ENCODE data around the gene PADI2. TPM values are rescaled to one million over a fixed set of nuclear protein-coding genes. Genes with fewer than 3 reads are reported as not detected.

Gene PADI2
- total and polyA plus RNA-seq, 2 experiments from 2014 or later, result 1.7 to 4.3 TPM

GRCh38 chr1:17120962-17121837 is 1.9 kb upstream of the PADI2 start:
- H3K4me2 ChIP-seq, result no peak overlapping the region
- peak; percentile 40 for DNase-seq (ENCODE audit: low spot score)

More at GRCh38 chr1:17120962-17121837, 1.9 kb upstream of the PADI2 start:
- Mint-ChIP-seq H3K36me3 (ENCODE audit: low read depth) (no peaks in the 10 kb centered on the region), H3K4me1 (peaks cover 33% of the 10 kb centered on the region), H3K4me3 (no peak overlapping the region), H3K27me3 (ENCODE audit: insufficient read depth, low read depth, poor library complexity) (peaks cover 29% of the 10 kb centered on the region), H3K9me3 (no peaks in the 10 kb centered on the region), H3K27ac (no peak overlapping the region)
- H2AFZ ChIP-seq, result no peak overlapping the region
- H3K27me3 ChIP-seq (ENCODE audit: insufficient read depth), result peaks cover 27% of the 10 kb centered on the region
- peaks cover 6% of the 10 kb centered on the region; the same call in 1 of the 2 replicates for H3K4me1 ChIP-seq (ENCODE audit: insufficient read depth)
- no peaks in the 10 kb centered on the region; the same call in 1 of the 2 replicates for H4K20me1 ChIP-seq (replicated peaks; ENCODE audit: insufficient read depth)
- H3F3A ChIP-seq (replicated peaks; ENCODE audit: low read depth), result peaks cover 3% of the 10 kb centered on the region; the same call in 1 of the 2 replicates
- no peaks in the 10 kb centered on the region for H3K36me3 ChIP-seq (ENCODE audit: insufficient read depth)
- H3K79me2 ChIP-seq (replicated peaks; ENCODE audit: insufficient read depth), result no peaks in the 10 kb centered on the region
- no peak for ATAC-seq
- no peaks in the 10 kb centered on the region for H3K9me2 ChIP-seq (ENCODE audit: insufficient read depth)
- H3K27ac ChIP-seq (ENCODE audit: low read depth), result no peak overlapping the region
- TF ChIP-seq EZH2phosphoT487 (IDR thresholded peaks at IDR 0.05; ENCODE audit: unreplicated experiment), result no peak
- no peak for TF ChIP-seq ETS1 (IDR thresholded peaks at IDR 0.05)
- TF ChIP-seq EZH2 (IDR thresholded peaks at IDR 0.05; ENCODE audit: low read depth, unreplicated experiment), result no peak
- no peak for TF ChIP-seq STAT1 (IDR thresholded peaks at IDR 0.05; ENCODE audit: unreplicated experiment)
- no peak for TF ChIP-seq ZNF331 (CRISPR knock-in tag; IDR thresholded peaks at IDR 0.05; ENCODE audit: low read depth)
- no peak for TF ChIP-seq CREB1 (CRISPR knock-in tag; IDR thresholded peaks at IDR 0.05; ENCODE audit: low read depth)
- no peak for TF ChIP-seq JUNB (IDR thresholded peaks at IDR 0.05; ENCODE audit: unreplicated experiment)
- no peak for TF ChIP-seq POLR2AphosphoS5 (IDR thresholded peaks at IDR 0.05; ENCODE audit: low read depth)
- no peak for TF ChIP-seq REST (IDR thresholded peaks at IDR 0.05; ENCODE audit: unreplicated experiment)
- TF ChIP-seq CTCF (conservative IDR thresholded peaks at IDR 0.05; ENCODE audit: low read depth in 2 of 2), result no peak; a peak in 2 of 4 replicates
- no peak for TF ChIP-seq ZNF462 (CRISPR knock-in tag; IDR thresholded peaks at IDR 0.05)
- no peak for TF ChIP-seq ZNF114 (CRISPR knock-in tag; IDR thresholded peaks at IDR 0.05)
- TF ChIP-seq NANOG (IDR thresholded peaks at IDR 0.05; ENCODE audit: borderline replicate concordance), result no peak
- no peak overlapping the region for H3K4me3 ChIP-seq
